IMR-90 (cell line): ENCODE results near the gene MTMR1. TPM values are rescaled to one million over a fixed set of nuclear protein-coding genes. Genes with fewer than 3 reads are reported as not detected.

Experiments
- ATAC-seq: fragments of 200-7000 bp; cut with Tn5 transposase; 2 replicates; pipeline ENCODE4 v1.9.1; 2020; ENCODE audit warnings: low read depth, mild to moderate bottlenecking, moderate library complexity
- BruUV-seq: library from RNA; stranded (reverse); fragments of 400-500 nt; replicated peaks from 2 replicates; lab custom pipeline; 2021; lab: Mats Ljungman, UMichigan
- CTCF ChIA-PET: fragments of 300-600 bp; formaldehyde crosslinking; extraction: SDS; loops from one replicate; lab custom pipeline; 2021; ENCODE audit warnings: antibody characterized with exemption; lab: Yijun Ruan, JAX
- POLR2A ChIA-PET: fragments of 300-600 bp; sonication (Branson Sonifier 250); formaldehyde crosslinking; loops from one replicate; lab custom pipeline; 2022; ENCODE audit warnings: antibody characterized with exemption; ENCODE audit not compliant: unreplicated experiment; lab: Charles Lee
- DNase-seq: peaks from one replicate; pipeline ENCODE4 v3.0.0; 2013
- H2AFZ ChIP-seq: replicated peaks from 2 replicates; pipeline ENCODE3; 2013; ENCODE audit warnings: low read length, mild to moderate bottlenecking; ENCODE audit not compliant: poor library complexity
- H2AK5ac ChIP-seq: 2 replicates; pipeline ENCODE4 v1.6.1; 2013; ENCODE audit warnings: low read depth, low read length, inconsistent platforms
- H2AK9ac ChIP-seq: replicated peaks from 2 replicates; pipeline ENCODE3; 2013; ENCODE audit warnings: mild to moderate bottlenecking, low read depth, low read length, moderate library complexity; ENCODE audit not compliant: poor library complexity
- H2BK120ac ChIP-seq: 2 replicates; pipeline ENCODE4 v1.6.1; 2013; ENCODE audit warnings: low read depth, low read length, inconsistent platforms
- H2BK15ac ChIP-seq: 3 replicates; pipeline ENCODE4 v1.6.1; 2013; ENCODE audit warnings: low read depth, low read length, inconsistent platforms
- H2BK20ac ChIP-seq: 2 replicates; pipeline ENCODE4 v1.6.1; 2013; ENCODE audit warnings: low read depth, mild to moderate bottlenecking, inconsistent platforms, low read length, moderate library complexity
- H2BK5ac ChIP-seq: 2 replicates; pipeline ENCODE4 v1.6.1; 2013; ENCODE audit warnings: mild to moderate bottlenecking, low read depth, low read length, inconsistent platforms; ENCODE audit not compliant: poor library complexity, severe bottlenecking
- H3K14ac ChIP-seq: replicated peaks from 2 replicates; pipeline ENCODE4 v1.6.1; 2013; ENCODE audit warnings: low read depth, low read length, inconsistent platforms
- H3K18ac ChIP-seq: 2 replicates; pipeline ENCODE4 v1.6.1; 2013; ENCODE audit warnings: low read depth, low read length, control low read depth
- H3K23ac ChIP-seq: 2 replicates; pipeline ENCODE4 v1.6.1; 2013; ENCODE audit warnings: low read depth, low read length, inconsistent platforms
- H3K27ac ChIP-seq: 2 replicates; pipeline ENCODE4 v1.5.1; 2013; ENCODE audit warnings: mild to moderate bottlenecking, control low read depth, low read length; ENCODE audit not compliant: insufficient read depth
- H3K27me3 ChIP-seq: 2 replicates; pipeline ENCODE4 v1.6.1; 2013; ENCODE audit warnings: low read length; ENCODE audit not compliant: control insufficient read depth, insufficient read depth
- H3K36me3 ChIP-seq: 2 replicates; pipeline ENCODE4 v1.6.1; 2013; ENCODE audit warnings: low read length, mixed read lengths; ENCODE audit not compliant: control insufficient read depth, insufficient read depth
- H3K4ac ChIP-seq: 2 replicates; pipeline ENCODE4 v1.6.1; 2013; ENCODE audit warnings: low read depth, low read length, inconsistent platforms
- H3K4me1 ChIP-seq: 2 replicates; pipeline ENCODE4 v1.6.1; 2013; ENCODE audit warnings: low read length, mixed read lengths; ENCODE audit not compliant: control insufficient read depth, insufficient read depth
- H3K4me2 ChIP-seq: 2 replicates; pipeline ENCODE4 v1.6.1; 2013; ENCODE audit warnings: low read depth, mild to moderate bottlenecking, control low read depth, low read length, moderate library complexity
- H3K4me3 ChIP-seq: 2 replicates; pipeline ENCODE4 v1.5.1; 2013; ENCODE audit warnings: low read depth, mild to moderate bottlenecking, control low read depth, low read length, moderate library complexity; ENCODE audit not compliant: insufficient read depth
- H3K56ac ChIP-seq: 2 replicates; pipeline ENCODE4 v1.6.1; 2013; ENCODE audit warnings: low read length, inconsistent platforms; ENCODE audit not compliant: insufficient read depth; ENCODE audit errors: extremely low read depth
- H3K79me1 ChIP-seq, 2 experiments: 2 replicates each; pipeline ENCODE4 v1.6.1; 2013; ENCODE audit warnings: low read length in 2 of 2, inconsistent platforms in 1 of 2, low read depth in 1 of 2
- H3K9ac ChIP-seq: 2 replicates; pipeline ENCODE4 v1.6.1; 2013; ENCODE audit warnings: low read depth, low read length, control low read depth
- H3K9me1 ChIP-seq: 2 replicates; pipeline ENCODE4 v1.6.1; 2013; ENCODE audit warnings: low read length, inconsistent platforms; ENCODE audit not compliant: insufficient read depth
- H3K9me3 ChIP-seq: 2 replicates; pipeline ENCODE4 v1.6.1; 2013; ENCODE audit warnings: low read length; ENCODE audit not compliant: control insufficient read depth, insufficient read depth
- H4K20me1 ChIP-seq: 2 replicates; pipeline ENCODE4 v1.6.1; 2013; ENCODE audit warnings: low read length, inconsistent platforms; ENCODE audit not compliant: insufficient read depth
- H4K5ac ChIP-seq: 2 replicates; pipeline ENCODE4 v1.6.1; 2013; ENCODE audit warnings: mild to moderate bottlenecking, low read depth, low read length, control low read depth
- H4K8ac ChIP-seq, 2 experiments: 2 replicates each; pipeline ENCODE4 v1.6.1; 2013; ENCODE audit warnings: low read depth in 2 of 2, low read length in 2 of 2, control low read depth in 1 of 2, inconsistent platforms in 1 of 2
- H4K91ac ChIP-seq: 2 replicates; pipeline ENCODE4 v1.6.1; 2013; ENCODE audit warnings: low read depth, low read length, inconsistent platforms; ENCODE audit not compliant: insufficient read depth
- BHLHE40 ChIP-seq: fragments of 150-350 bp; IDR thresholded peaks from 2 replicates; pipeline ENCODE4 v1.6.1; 2016; ENCODE audit warnings: mild to moderate bottlenecking, low read depth, low read length
- CEBPB ChIP-seq: IDR thresholded peaks from 2 replicates; pipeline ENCODE4 v1.6.1; 2012; ENCODE audit warnings: low read depth, low read length, improper control_type of control experiment
- CHD1 ChIP-seq: IDR thresholded peaks from 2 replicates; pipeline ENCODE4 v1.6.1; 2012; ENCODE audit warnings: low read depth, low read length, improper control_type of control experiment
- FOS ChIP-seq: fragments of 150-350 bp; IDR thresholded peaks from 2 replicates; pipeline ENCODE4 v1.6.1; 2016; ENCODE audit warnings: low read depth, low read length
- MAFK ChIP-seq: IDR thresholded peaks from 2 replicates; pipeline ENCODE4 v1.6.1; 2012; ENCODE audit warnings: low read depth, low read length, improper control_type of control experiment
- MAZ ChIP-seq: IDR thresholded peaks from 2 replicates; pipeline ENCODE4 v1.6.1; 2012; ENCODE audit warnings: low read depth, mild to moderate bottlenecking, low read length, improper control_type of control experiment, moderate library complexity, borderline replicate concordance
- MXI1 ChIP-seq: IDR thresholded peaks from 2 replicates; pipeline ENCODE4 v1.6.1; 2012; ENCODE audit warnings: low read depth, mild to moderate bottlenecking, low read length, moderate library complexity, borderline replicate concordance
- NFE2L2 ChIP-seq: fragments of 150-350 bp; IDR thresholded peaks from 2 replicates; pipeline ENCODE4 v1.6.1; 2016; ENCODE audit warnings: low read depth, mild to moderate bottlenecking, low read length
- POLR2A ChIP-seq: IDR thresholded peaks from 2 replicates; pipeline ENCODE4 v1.6.1; 2012; ENCODE audit warnings: mild to moderate bottlenecking, low read depth, low read length
- RAD21 ChIP-seq: IDR thresholded peaks from 2 replicates; pipeline ENCODE4 v1.6.1; 2012; ENCODE audit warnings: low read length, improper control_type of control experiment
- RCOR1 ChIP-seq: IDR thresholded peaks from 2 replicates; pipeline ENCODE4 v1.6.1; 2012; ENCODE audit warnings: mild to moderate bottlenecking, low read length, improper control_type of control experiment; ENCODE audit not compliant: insufficient replicate concordance
- RFX5 ChIP-seq: IDR thresholded peaks from 2 replicates; pipeline ENCODE4 v1.8.0; 2012; ENCODE audit warnings: low read depth, mild to moderate bottlenecking, low read length, moderate library complexity
- SMC3 ChIP-seq: fragments of 150-350 bp; IDR thresholded peaks from 2 replicates; pipeline ENCODE4 v1.6.1; 2016; ENCODE audit warnings: low read depth, mild to moderate bottlenecking, antibody characterized with exemption, low read length, moderate library complexity
- WGBS, 2 experiments: methylation state at CpG; one replicate each; pipeline versions ENCODE4 v1.1.5 to v1.1.7; 2013; ENCODE audit warnings: missing lambda C conversion rate in 2 of 2; ENCODE audit not compliant: insufficient read length in 1 of 2; ENCODE audit errors: extremely low coverage in 2 of 2; 5-methylcytosine and 5-hydroxymethylcytosine counted together
- dilution Hi-C: fragments of 300-500 bp; cut with HindIII; formaldehyde crosslinking; loops from one replicate; pipeline ENCODE4 v1.14.3; 2018; ENCODE audit warnings: low sequenced_read_pairs; ENCODE audit not compliant: unreplicated experiment
- in situ Hi-C: fragments of 300-500 bp; cut with MboI; formaldehyde crosslinking; loops from 3 replicates; pipeline ENCODE4 v1.14.3; 2019; ENCODE audit warnings: low sequenced_read_pairs, inconsistent platforms, mixed read lengths
- intact Hi-C: fragments of 100-400 bp; cut with micrococcal nuclease; formaldehyde crosslinking; loops from 2 replicates; pipeline ENCODE4 v1.10.0; 2022
- polyA plus RNA-seq, 3 experiments: library from polyadenylated mRNA; depleted of rRNA; stranded (reverse); fragments of >200 nt; gene quantifications; 2 replicates each; pipeline ENCODE4 v1.2.3, GENCODE V29; 2012; ENCODE audit warnings: low replicate concordance in 1 of 3
- total RNA-seq: library from RNA; depleted of rRNA; stranded (reverse); fragments of >200 nt; gene quantifications from 2 replicates; pipeline ENCODE4 v1.2.3, GENCODE V29; 2012
- TF ChIP-seq, protein P1 (sequence below): conservative IDR thresholded peaks from 2 replicates; pipeline ENCODE4 v1.5.1; 2012; ENCODE audit warnings: mild to moderate bottlenecking, low read depth, low read length, improper control_type of control experiment
- TF ChIP-seq, protein P2 (sequence below): fragments of 150-350 bp; IDR thresholded peaks from 2 replicates; pipeline ENCODE4 v1.6.1; 2016; ENCODE audit warnings: low read depth, mild to moderate bottlenecking, low read length, moderate library complexity, borderline replicate concordance
- TF ChIP-seq, protein P3 (sequence below): fragments of 150-350 bp; IDR thresholded peaks from 2 replicates; pipeline ENCODE4 v1.6.1; 2017; ENCODE audit warnings: mild to moderate bottlenecking, antibody characterized with exemption, low read length, low read depth

MTMR1 gene
- total and polyA plus RNA-seq, 2 of the 4 experiments (the other 2 are of a cell fraction), result 19.0 to 28.8 TPM

DNA sequence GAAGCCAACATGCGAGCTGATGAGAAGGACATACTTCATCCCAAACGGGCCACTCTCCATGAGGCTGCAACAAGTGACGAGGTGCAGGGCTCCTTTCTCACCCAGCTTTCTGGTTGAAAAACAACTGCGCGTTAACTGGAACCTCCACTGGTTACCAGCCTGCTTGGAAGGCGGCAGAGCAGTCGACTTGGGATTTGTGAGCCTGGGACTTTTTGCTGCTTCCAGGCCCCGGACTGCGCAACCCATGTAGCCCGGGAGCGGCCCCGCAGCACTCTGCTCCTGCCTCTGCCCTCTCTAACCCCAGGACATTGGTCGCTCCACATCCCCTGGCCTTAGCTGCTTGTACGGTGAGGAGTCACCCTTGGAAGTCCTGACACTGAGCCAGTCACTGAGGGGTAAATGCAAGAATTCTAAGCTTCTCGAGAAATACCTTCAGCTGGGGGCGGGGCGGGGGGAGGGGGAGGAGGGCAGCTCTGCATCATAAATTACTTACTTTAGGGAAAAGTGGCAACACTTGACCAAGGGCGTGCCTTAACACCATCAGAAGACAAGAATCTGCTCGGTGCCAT, 72.7 kb downstream of the MTMR1 start:
- H3K4me3 ChIP-seq, result no peak overlapping the region
- CTCF ChIA-PET, result no interaction called here

More for the DNA sequence above, 72.7 kb downstream of the MTMR1 start:
- H2AK5ac ChIP-seq, result no peak overlapping the region
- TF ChIP-seq MAZ (no peak), MXI1 (no peak), MAFK (no peak), BHLHE40 (no peak), CEBPB (no peak), NFE2L2 (no peak), RFX5 (no peak), SMC3 (no peak), RAD21 (no peak), RCOR1 (no peak), POLR2A (no peak), CHD1 (no peak), FOS (no peak)
- TF ChIP-seq, protein P1, sequence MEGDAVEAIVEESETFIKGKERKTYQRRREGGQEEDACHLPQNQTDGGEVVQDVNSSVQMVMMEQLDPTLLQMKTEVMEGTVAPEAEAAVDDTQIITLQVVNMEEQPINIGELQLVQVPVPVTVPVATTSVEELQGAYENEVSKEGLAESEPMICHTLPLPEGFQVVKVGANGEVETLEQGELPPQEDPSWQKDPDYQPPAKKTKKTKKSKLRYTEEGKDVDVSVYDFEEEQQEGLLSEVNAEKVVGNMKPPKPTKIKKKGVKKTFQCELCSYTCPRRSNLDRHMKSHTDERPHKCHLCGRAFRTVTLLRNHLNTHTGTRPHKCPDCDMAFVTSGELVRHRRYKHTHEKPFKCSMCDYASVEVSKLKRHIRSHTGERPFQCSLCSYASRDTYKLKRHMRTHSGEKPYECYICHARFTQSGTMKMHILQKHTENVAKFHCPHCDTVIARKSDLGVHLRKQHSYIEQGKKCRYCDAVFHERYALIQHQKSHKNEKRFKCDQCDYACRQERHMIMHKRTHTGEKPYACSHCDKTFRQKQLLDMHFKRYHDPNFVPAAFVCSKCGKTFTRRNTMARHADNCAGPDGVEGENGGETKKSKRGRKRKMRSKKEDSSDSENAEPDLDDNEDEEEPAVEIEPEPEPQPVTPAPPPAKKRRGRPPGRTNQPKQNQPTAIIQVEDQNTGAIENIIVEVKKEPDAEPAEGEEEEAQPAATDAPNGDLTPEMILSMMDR, result no peak
- TF ChIP-seq, protein P2, sequence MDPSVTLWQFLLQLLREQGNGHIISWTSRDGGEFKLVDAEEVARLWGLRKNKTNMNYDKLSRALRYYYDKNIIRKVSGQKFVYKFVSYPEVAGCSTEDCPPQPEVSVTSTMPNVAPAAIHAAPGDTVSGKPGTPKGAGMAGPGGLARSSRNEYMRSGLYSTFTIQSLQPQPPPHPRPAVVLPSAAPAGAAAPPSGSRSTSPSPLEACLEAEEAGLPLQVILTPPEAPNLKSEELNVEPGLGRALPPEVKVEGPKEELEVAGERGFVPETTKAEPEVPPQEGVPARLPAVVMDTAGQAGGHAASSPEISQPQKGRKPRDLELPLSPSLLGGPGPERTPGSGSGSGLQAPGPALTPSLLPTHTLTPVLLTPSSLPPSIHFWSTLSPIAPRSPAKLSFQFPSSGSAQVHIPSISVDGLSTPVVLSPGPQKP, result no peak
- TF ChIP-seq, protein P3, sequence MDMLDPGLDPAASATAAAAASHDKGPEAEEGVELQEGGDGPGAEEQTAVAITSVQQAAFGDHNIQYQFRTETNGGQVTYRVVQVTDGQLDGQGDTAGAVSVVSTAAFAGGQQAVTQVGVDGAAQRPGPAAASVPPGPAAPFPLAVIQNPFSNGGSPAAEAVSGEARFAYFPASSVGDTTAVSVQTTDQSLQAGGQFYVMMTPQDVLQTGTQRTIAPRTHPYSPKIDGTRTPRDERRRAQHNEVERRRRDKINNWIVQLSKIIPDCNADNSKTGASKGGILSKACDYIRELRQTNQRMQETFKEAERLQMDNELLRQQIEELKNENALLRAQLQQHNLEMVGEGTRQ, result no peak
- no peak overlapping the region for H3K9ac ChIP-seq
- no peak overlapping the region for H3K4me2 ChIP-seq
- in situ Hi-C loops, result no loop called here
- H2AK9ac ChIP-seq, result no peak overlapping the region
- H2BK15ac ChIP-seq, result no peak overlapping the region
- intact Hi-C loops, result no loop called here
- no peak overlapping the region for H4K91ac ChIP-seq
- no peak overlapping the region for H3K27ac ChIP-seq
- no peaks in the 10 kb centered on the region for H3K79me1 ChIP-seq
- DNase-seq, result no peak
- H2BK20ac ChIP-seq, result no peak overlapping the region
- POLR2A ChIA-PET, result no interaction called here
- no peak overlapping the region for H3K4ac ChIP-seq
- no peaks in the 10 kb centered on the region for H3K27me3 ChIP-seq
- peaks cover 11% of the 10 kb centered on the region for H3K4me1 ChIP-seq
- no peak overlapping the region for H3K56ac ChIP-seq
- H2BK120ac ChIP-seq, result no peak overlapping the region
- no TSS peak for BruUV-seq
- no peaks in the 10 kb centered on the region; the same call in 1 of the 2 replicates for H3K36me3 ChIP-seq
- 89% methylated on average over 8 of the region's 19 CpGs; no CpG with 5 or more reads in 1 of the 2 experiments for WGBS, 2 experiments
- 0 out of 2 replicates have a peak, but pooled peaks cover 2% of the 10 kb centered on the region for H3K9me3 ChIP-seq
- no peak overlapping the region for H3K18ac ChIP-seq
- no peak overlapping the region for H3K14ac ChIP-seq
- 0 out of 2 replicates have a peak, but pooled peaks cover 2% of the 10 kb centered on the region for H3K9me1 ChIP-seq
- no peak overlapping the region for H3K23ac ChIP-seq
- no peak overlapping the region for H2AFZ ChIP-seq
- ATAC-seq, result no peak
- H2BK5ac ChIP-seq, result no peak overlapping the region
- no peak overlapping the region for H4K5ac ChIP-seq
- H4K20me1 ChIP-seq, result no peaks in the 10 kb centered on the region; the same call in 1 of the 2 replicates
- no peak overlapping the region for H4K8ac ChIP-seq
- dilution Hi-C loops, result no loop called here
